ENCODE data around the gene HK1.

HK1 gene

DNA sequence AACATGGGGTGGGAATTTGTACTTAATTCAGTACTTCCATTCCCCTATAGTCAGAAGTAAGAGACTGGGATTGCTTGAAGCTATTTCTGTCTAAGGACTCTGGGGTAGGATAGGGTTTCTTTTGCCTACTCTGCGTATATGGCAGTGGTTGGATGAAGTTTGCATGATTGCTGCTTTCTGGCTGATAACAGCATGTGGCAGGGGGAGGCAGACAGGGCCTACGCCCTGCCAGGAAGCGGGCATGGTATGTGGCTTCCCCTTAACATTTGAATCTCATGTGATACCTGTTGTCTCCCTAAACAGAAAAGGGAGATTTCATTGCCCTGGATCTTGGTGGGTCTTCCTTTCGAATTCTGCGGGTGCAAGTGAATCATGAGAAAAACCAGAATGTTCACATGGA, 81.3 kb downstream of the HK1 start:
- H3K4me3 ChIP-seq (ENCODE audit: control insufficient read depth, low read depth, low read length) = no peak overlapping the region
- TF ChIP-seq CTCF (conservative IDR thresholded peaks at IDR 0.05; ENCODE audit: control insufficient read depth, insufficient read depth, low read depth, low read length) = no peak
- DNase-seq (ENCODE audit: low read depth) = no peak

GRCh38 chr10:69360485-69361302, 82.4 kb downstream of the HK1 start:
- peak; percentile 94 for DNase-seq (ENCODE audit: low read depth)
- H3K4me3 ChIP-seq (ENCODE audit: control insufficient read depth, low read depth, low read length) = no peak overlapping the region
- TF ChIP-seq CTCF (conservative IDR thresholded peaks at IDR 0.05; ENCODE audit: control insufficient read depth, insufficient read depth, low read depth, low read length) = no peak

DNA sequence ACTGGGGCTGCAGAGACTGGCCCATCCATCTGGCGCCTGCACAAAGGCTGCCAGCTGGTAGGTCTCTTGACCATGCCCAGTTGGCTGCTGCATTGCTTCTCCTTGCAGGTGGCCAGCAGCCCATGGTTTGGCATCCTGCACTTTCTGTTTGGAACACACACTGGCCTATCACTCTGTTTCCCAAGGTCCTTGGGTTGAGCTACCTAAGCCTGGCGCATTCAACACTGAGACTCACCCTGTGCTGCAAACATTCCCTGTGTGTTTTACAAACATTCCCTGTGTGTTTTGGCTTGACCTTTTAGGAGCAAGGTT, 83.0 kb downstream of the HK1 start:
- no peak for TF ChIP-seq CTCF (conservative IDR thresholded peaks at IDR 0.05; ENCODE audit: control insufficient read depth, insufficient read depth, low read depth, low read length)
- no peak overlapping the region for H3K4me3 ChIP-seq (ENCODE audit: control insufficient read depth, low read depth, low read length)
- no peak for DNase-seq (ENCODE audit: low read depth)

- peak; percentile 92 for DNase-seq (ENCODE audit: low read depth)
- no peak overlapping the region for H3K4me3 ChIP-seq (ENCODE audit: control insufficient read depth, low read depth, low read length)
- TF ChIP-seq CTCF (conservative IDR thresholded peaks at IDR 0.05; ENCODE audit: control insufficient read depth, insufficient read depth, low read depth, low read length) = no peak
These were observed 84.2 kb downstream of the HK1 start for GRCh38 chr10:69362471-69362954.

DNA sequence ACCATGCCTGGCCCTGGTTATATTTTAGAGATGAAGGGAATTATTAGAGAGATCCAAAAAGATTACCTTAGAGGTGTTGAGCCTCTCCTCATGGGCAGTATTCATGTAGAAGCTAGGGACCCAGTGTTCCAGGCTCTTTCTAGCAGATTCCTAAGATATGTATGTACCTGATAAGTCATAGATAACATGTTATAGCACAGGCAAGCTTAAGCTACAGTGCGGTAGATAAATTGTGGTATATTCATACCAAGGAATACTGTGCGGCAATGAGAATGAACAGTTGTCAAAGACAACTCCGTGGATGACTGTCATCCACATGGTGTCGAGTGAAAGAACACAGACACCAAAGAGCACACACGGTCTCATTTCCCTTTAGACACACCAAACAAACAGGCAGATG, 85.4 kb downstream of the HK1 start:
- no peak for DNase-seq (ENCODE audit: low read depth)
- no peak for TF ChIP-seq CTCF (conservative IDR thresholded peaks at IDR 0.05; ENCODE audit: control insufficient read depth, insufficient read depth, low read depth, low read length)
- no peak overlapping the region for H3K4me3 ChIP-seq (ENCODE audit: control insufficient read depth, low read depth, low read length)

DNA sequence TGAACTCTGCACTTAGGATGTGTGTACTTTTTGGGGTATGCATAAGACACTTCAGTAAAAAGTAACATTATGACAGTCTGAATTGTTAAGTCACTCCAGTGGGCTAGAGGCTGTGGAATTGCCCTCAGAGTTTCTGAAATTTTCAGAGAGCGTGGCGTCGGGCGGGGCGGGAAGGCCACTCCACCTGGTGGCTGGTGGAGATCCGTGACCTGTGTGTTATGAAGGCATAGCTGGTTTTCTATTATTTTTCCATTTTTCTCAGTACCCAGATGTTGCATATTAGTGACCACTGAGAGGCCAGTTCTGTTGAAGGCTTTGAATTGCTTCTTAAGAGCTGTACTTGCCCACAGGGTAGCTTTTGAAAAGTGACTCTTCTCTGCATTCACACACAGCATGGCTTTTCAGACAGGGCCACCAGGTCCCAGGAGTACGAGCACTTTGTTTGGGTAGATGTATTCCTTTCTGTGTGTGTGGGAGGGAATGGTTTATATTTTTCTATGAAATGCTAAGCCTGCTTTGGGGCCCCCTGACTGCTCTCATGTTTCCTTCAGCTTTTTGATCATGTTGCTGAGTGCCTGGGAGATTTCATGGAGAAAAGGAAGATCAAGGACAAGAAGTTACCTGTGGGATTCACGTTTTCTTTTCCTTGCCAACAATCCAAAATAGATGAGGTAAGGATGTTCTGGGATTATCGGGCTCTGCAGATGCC, 86.1 kb downstream of the HK1 start:
- DNase-seq (ENCODE audit: low read depth) = no peak
- no peak overlapping the region for H3K4me3 ChIP-seq (ENCODE audit: control insufficient read depth, low read depth, low read length)
- TF ChIP-seq CTCF (conservative IDR thresholded peaks at IDR 0.05; ENCODE audit: control insufficient read depth, insufficient read depth, low read depth, low read length) = no peak
